ENCODE measurements around the gene PLCB1. TPM values are rescaled to one million over a fixed set of nuclear protein-coding genes. Genes with fewer than 3 reads are reported as not detected.

The PLCB1 gene
- total RNA-seq, 1 donor from 2014 or later, result 6.3 TPM

DNA sequence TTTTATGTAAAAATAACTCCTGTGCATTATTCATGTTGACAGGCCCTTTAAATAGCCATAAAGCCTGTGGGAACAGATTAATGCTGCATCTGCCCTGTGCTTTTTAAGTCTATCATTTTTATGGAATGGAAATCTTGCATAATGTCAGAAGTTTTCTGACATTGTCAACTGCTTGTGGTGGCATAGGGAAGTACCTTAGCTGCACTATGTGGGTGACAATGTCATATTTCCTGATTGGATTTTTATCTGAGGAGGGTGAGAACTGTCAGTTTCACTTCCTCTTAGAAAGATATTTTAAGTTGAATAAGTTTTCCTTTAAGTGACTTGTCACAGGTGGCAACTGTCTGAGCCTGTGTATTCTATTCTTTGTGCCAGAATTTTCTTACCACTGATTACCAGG, 267.9 kb downstream of the PLCB1 start:
- intact Hi-C loops (cut with DNase I), result loop anchor here (10.0 kb wide), 1 partner anchor 315 kb away; no protein-coding TSS in a partner anchor
- ATAC-seq (ENCODE audit: poor library complexity), result peak; percentile 29
- no peak for DNase-seq

DNA sequence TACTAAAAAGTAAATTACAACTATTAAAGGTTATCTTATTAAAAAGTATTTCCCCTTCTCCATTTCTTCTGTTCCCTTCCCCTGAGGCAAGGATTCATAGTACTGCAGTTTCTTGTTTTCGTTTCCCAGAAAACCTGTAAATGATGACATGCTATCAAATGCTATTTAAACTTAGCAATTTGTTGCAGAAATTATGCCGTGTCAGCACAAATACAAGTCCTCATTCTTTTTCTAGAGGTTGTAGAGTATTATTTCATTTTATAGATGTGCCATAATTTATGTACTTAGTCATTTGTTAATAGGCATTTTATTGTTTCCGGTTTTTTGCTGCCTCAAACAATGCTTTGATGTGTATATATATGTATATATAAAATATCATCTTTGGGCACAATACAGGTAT, 268.4 kb downstream of the PLCB1 start:
- no peak for ATAC-seq (ENCODE audit: poor library complexity)
- DNase-seq, result no peak
- intact Hi-C loops (cut with DNase I), result no loop called here

DNA sequence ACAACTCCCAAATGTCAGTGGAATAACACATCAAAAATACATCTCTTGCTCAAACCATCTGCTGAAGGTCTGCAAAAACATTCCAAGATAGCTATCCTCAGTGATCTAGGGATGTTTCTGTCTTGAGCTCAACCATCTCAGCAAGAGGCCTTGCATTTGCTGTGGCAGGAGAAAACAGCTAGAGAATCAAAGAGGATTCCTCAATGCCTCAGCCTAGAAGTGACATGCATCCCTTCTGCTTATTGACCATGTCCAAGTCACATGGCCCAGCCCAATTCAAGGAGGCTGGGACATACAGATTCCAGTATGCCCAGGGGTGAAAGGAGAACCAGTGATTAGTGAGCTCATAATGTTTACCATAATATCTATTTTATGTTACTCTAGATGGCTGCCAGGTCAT, 269.5 kb downstream of the PLCB1 start:
- no peak for DNase-seq
- no peak for ATAC-seq (ENCODE audit: poor library complexity)
- intact Hi-C loops (cut with DNase I), result no loop called here

DNA sequence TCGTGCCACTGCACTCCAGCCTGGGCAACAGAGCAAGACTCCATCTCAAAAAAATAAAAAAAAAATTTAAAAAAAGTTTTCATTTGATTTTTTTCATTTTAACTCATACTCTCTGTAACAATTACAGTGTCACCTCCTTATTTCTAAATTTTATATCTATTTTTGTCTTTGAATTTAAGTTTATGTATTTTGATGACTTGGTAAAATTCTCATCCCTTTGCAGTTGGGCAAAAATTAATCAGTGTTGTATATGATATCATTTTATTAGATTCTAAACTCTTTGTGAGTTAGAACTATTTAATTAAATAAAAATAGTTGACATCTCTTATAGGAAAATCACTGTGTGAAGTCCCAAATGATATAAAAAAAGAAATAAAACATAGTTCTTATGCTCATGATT, 270.7 kb downstream of the PLCB1 start:
- no peak for DNase-seq
- no peak for ATAC-seq (ENCODE audit: poor library complexity)
- intact Hi-C loops (cut with DNase I), result no loop called here

DNA sequence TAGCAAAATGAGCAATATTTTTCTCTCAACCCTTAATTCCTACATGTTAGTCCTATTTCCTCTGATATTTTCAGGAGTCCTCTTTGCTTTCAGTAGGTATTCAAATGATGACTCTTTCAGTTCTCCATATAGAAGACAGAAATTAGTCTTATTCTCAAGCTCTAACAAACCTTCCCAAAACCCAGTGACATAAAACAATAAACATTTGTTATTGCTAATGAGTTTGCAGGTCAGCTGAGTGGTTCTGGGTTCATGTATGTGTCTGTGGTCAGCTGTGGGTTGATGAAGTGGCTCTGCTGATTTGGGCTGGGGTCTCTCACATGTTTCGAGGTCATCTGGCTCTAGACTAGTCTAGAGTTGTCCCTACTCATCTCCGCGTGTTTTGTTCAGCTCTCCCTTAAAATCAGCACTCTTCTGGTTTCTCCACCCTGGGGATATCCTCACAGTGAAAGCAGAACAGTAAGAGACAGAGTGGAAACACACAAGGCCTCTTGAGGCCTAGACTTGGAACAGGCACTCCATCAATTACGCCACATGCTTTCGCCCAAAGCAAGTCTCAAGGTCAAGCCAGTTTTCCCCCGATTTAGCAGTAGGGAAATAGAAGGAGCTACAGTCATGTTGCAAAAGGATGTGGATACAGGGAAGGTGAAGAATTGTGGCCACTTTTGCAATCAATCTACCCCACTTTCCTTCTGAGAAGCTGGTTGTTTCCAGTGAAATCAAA, 273.0 kb downstream of the PLCB1 start:
- intact Hi-C loops (cut with DNase I), result no loop called here
- DNase-seq (no peak), ATAC-seq (ENCODE audit: poor library complexity) (peak; percentile 85)

DNA sequence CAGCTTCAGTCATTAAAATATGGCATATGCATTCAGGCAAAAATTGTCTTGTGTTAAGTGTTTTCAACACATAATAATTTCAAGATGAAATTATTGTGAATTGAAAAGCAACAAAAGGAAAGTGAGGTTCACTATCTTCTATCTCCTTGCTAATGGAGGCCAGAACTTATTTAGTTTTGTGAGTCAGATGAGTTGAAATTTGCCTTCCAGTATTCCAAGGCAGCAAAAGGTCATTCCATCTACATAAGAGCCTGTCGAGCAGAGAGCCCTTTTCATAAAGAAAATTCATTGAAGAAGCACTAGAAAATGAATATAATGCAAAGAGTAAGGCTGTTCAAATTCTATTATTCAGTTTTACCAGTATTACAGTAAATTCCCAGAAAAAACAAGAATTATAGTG, 274.3 kb downstream of the PLCB1 start:
- no peak for ATAC-seq (ENCODE audit: poor library complexity)
- DNase-seq, result no peak
- intact Hi-C loops (cut with DNase I), result no loop called here

DNA sequence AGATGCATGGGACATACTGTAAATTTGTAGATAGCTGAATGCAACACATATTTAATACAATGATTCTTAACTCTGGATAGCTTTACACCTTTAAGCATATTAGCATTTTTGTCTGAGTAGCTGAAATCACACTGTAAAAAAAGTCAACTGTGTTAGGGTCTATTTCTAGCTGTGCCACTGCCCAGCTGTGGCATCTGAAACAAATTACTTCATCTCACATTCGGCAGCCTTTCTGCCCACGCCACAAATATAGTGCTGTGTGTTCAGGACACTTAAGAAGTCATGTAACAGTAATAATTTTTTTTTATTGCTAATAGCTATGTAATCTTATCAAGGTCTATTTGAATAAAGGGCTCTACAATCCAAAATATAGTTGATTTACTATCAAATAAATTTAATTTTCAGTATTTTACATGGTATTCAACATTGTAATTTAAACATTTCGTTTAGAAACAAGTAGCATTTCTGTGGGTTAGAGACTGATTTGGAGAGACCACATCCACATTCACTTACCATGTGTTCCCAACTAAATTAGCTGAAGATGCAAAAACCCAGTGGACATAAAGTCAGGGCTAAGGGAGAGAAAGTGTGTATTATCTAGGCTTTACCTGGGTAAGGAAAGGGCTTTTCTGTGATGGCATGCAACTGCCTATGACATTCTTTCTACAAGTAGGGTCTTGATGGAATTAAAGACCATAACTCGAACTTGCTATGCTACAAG, 276.7 kb downstream of the PLCB1 start:
- intact Hi-C loops (cut with DNase I), result no loop called here
- ATAC-seq (ENCODE audit: poor library complexity), result no peak
- DNase-seq, result no peak

DNA sequence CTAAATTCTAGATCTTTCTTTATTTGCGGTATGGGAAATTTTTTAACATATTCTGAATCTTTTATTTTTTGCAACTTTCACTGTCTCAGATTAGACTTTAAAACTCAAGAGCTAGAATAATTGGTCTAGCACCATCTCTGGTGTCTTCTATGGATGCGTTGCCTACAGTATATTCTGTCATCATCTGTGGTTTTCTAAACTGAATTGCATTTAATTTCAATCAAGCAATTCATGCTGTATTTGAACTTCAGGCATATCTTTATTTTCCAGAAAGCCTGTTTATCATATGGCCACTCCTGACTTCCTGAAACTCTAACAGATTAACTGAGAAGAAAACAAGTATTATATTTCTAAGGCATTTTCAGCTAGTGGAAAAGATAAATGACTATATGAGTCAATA, 281.6 kb downstream of the PLCB1 start:
- DNase-seq (no peak), ATAC-seq (ENCODE audit: poor library complexity) (no peak)
- intact Hi-C loops (cut with DNase I), result no loop called here

DNA sequence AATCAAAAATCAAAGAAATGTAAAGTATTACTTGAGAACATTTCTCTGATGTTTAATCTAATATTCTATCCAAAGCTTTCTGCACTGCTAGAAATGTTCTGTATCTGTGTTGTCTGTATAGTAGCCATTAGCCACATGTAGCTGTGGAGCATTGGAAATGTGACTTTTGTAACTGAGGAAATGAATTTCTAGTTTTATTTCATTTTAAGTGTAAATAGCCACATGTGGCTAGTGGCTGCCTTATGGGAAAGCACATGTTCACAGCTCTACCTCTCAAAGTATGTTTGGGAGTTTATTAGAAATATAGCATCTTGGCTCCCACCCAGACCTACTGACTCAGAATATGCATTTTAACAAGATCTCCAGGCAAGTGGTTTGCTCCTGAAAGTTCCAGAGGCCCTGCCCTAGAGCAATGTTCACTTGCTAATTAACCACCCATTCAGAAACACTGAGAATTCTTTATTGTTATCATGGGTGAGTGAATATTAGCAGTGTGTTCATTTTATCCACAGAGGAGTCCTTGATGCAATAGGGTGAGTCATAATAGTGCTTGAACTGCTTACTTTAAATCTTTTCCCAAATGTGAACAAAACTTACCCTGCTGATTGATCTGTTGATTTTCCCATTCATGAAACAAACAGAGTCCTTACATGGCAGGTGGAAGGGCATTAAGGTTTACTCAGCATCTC, 282.7 kb downstream of the PLCB1 start:
- DNase-seq (no peak), ATAC-seq (ENCODE audit: poor library complexity) (peak; percentile 22)
- intact Hi-C loops (cut with DNase I), result no loop called here

DNA sequence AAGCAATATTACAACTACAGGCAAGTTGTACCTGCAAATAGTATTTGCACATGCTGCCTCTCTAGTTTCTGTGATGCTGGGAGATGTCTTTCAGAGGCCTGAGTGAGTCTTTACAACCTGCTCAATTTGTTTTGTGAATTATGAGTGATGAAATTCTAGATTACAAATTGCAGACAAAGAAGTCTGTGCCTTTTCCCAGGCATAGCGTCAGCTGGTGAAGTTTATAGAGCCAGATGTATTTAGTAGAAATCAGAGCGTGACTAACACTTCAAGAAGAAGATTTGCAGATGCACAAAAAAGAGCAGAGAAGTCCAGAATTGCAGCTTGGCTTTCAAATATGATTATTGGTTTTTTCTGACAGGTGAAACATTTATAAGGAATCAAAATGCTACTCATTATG, 289.9 kb downstream of the PLCB1 start:
- ATAC-seq (ENCODE audit: poor library complexity) (no peak), DNase-seq (no peak)
- intact Hi-C loops (cut with DNase I), result no loop called here

DNA sequence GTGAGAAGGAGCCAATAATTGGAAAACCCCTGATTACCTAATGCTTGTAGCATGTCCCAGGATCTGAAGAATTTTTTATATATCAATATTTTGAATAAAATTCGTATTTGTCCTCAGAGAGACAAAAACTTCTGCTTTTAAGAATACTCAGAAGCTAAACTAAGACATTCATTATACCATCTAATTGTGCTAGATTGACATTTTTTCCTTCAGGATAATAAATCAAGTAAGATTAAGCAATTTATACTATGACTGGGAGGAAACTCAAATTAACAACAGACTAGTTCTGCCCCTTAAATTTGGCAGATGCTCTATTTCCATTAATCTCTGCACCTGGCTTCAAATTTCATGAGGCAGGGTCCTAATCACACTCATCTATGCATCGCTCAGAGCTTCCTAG, 291.4 kb downstream of the PLCB1 start:
- ATAC-seq (ENCODE audit: poor library complexity) (no peak), DNase-seq (no peak)
- intact Hi-C loops (cut with DNase I), result no loop called here

DNA sequence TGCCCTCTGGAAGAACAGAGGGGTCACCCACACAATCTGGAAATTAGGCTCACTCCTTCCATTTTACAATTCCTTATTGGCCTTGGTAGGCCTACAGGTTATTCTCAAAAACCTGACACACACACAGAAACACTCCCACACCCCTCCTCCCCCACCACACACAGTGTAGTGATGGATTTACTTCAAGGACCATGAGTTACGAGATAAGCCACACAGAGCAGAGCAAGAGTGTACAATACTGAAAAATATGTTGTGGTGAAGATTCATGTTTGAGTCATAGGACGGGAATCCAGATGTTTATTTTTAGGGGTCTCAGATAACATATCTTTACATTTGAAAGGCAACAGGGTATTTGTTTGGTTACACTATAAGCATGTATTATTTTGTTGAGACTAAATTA, 291.9 kb downstream of the PLCB1 start:
- ATAC-seq (ENCODE audit: poor library complexity), result no peak
- intact Hi-C loops (cut with DNase I), result no loop called here
- no peak for DNase-seq

DNA sequence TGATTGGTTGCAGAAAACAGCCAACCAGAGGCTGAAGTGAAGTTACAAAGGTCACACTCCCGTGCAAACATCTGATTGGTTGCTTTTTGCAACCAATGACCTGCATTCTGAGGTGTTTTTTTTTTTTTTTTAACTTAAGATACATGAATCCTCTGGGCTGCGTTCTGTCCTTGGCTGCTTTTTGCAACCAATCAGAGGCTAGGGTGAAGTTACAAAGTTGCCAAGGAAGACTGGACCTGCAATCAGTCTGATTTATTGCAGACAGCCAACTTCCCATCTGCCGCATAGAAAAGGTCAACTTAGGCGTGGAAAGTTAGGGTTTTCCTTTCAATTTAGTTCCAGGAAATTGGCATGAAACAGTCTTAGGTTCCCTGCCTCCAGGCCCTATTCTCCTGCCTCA, 292.9 kb downstream of the PLCB1 start:
- intact Hi-C loops (cut with DNase I), result no loop called here
- DNase-seq (no peak), ATAC-seq (ENCODE audit: poor library complexity) (no peak)

DNA sequence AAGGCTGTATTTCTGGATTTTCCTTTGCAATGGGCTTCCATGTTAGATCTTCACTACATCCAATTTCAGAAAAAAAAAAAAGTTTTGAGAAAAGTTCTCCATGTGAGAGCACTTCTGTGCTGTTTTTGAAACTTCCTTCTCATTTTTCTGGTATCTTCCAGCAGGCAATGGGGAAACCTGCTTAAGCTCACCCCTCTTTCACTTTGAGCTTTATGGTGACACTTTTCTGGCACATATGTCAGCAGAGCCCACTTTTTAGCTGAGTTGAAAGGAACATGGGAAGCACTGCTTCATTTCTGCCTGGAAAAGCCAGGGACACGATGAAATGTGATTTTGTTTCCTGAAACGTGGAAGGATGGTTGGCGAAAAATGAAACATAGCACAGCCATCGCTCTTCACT, 293.7 kb downstream of the PLCB1 start:
- ATAC-seq (ENCODE audit: poor library complexity), result no peak
- intact Hi-C loops (cut with DNase I), result no loop called here

DNA sequence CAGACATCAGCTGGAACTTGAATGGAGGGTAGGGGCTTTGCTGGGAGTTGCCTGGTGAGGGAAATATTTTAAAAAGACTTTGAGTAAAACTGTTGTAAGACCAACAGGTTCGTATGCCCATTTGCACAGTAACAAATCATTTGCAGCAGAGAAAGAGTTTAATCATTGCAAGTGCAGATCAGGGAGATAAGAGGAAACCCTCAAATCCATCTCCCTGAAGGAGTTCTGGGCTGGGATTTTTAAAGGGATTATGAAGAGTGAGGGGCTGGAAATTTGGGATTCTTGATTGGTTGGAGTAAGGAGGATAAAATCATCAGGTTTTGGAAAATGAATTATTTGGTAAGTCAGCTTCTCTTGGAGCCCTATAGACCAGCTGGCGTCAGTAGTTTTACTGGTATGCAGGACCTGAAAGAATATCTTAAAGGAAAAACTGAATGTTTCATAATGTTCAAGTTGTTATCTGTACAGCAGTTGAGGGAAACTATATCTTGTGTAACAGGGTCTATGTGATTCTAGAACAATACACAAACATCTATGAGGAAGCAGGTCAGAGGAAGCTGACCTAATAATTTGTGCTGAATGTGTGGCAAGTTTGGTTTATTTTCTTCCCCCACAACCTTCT, 295.5 kb downstream of the PLCB1 start:
- intact Hi-C loops (cut with DNase I), result no loop called here
- DNase-seq, result no peak
- ATAC-seq (ENCODE audit: poor library complexity), result peak; percentile 38

More for the DNA sequence above, 293.7 kb downstream of the PLCB1 start:
- DNase-seq, result no peak

DNA sequence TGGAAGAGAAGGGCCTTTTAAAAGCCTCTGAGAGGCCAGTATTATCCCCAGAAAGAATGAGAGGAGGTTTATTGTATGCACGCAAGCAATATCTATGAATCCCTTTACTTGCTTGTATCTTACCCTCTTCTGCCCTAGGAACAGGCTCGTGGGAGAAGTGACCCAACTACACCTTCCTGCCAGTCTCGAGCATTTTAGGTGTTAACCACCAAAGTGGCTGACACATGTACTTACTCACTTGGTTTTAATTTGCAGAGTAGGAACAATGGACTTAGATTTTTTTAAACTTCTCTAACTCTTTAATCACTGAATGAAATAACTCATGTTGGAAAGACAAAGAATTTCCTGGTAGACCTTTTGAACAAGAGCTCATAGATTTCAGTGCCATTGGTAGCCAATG, 296.9 kb downstream of the PLCB1 start:
- no peak for ATAC-seq (ENCODE audit: poor library complexity)
- no peak for DNase-seq
- intact Hi-C loops (cut with DNase I), result no loop called here

DNA sequence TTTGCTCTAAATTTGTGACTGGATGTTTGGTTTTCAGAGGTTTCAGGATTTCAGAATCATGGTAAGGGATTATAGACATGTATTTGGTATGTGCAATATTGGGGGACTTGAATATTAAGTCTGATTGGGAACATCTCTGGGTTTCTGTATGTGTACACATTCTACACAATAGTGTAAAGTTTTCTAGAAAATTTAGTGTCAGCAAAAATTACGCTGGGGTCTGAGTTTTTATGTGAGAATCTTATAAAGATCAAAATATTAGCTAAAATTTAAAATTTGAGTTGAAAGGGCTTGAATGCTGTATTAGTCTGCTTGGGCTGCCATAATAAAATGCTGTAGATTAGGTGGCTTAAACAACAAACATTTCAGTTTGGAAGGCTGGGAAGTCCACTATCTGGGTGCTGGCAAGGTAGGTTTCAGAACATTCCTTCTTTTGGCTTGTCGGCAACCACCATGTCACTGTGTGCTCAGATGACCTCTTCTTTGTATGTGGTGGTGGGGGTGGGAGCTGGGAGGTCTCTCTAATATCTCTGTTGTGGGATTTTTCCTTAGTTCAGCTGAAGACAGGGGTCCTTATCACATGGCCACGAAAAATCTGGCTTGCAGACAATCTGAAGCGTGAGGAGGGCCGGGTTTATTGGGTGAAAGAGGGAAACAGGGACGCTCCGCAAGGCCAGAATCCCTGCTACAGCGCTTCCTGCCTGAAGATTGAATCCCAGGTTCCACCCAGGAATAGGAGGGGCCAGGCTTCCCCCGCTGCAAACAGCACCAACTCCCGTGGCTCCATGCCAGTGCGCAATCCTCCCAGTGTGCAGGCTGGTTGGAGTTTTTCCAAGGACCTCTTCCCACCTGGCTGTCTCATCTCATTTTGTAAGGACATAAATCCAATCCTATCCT, 299.7 kb downstream of the PLCB1 start:
- ATAC-seq (ENCODE audit: poor library complexity), result peak; percentile 83
- peak; percentile 84 for DNase-seq
- intact Hi-C loops (cut with DNase I), result no loop called here

DNA sequence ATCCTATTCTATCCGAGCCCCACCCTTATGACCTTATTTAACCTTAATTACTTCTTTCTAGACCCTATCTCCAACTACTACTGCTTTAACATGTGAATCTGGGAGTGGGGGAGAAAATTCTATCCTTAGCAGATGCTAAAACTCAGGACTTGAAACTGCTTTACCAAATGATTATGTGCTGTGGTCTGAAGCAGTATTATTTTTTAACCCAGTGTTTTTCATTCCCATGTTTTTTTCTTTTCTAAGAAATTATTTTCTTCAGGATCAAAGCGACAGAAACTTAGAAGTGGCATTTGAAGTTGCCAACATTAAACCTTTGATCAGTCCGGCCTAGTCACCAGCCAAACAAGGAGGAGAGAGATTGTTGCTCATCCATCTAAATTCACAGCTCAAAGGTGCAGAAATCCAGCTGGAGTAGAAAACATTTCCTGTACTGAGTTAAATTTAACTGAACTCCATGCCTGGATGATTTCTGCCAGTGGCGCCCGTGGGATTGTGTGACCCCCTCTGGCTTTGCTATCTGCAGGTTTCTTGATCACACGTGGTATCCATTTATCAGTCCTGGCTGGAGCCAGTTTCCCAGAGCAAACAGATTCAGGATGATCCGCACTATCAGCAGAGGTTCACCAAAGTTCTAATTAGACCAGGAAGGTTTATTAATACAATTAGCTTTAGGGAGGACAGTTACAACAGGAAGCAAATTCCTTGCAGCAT, 300.5 kb downstream of the PLCB1 start:
- peak; percentile 28 for ATAC-seq (ENCODE audit: poor library complexity)
- DNase-seq, result no peak
- intact Hi-C loops (cut with DNase I), result no loop called here
